Regular cardiac myocyte (primary cell): ENCODE results near the gene ELOF1. TPM values are rescaled to one million over a fixed set of nuclear protein-coding genes. Genes with fewer than 3 reads are reported as not detected.

Source experiments
- total RNA-seq: library from RNA; depleted of rRNA; stranded (reverse); fragments of >200 nt; gene quantifications from 2 replicates; pipeline ENCODE4 v1.2.3, GENCODE V29; 2014

Gene ELOF1
- total RNA-seq: 23.4 and 45.4 TPM in 2 replicates

GRCh38 chr19:11558881-11559828 is at the start of gene ELOF1:
ELOF1 (minus strand) TSS chr19:11559230; CDS start chr19:11554347, 4,883 bp downstream.

GRCh38 chr19:11597202-11598102 is 38.4 kb upstream of the ELOF1 start, which contains the start of gene ZNF627:
ZNF627 (plus strand) TSS chr19:11597483; CDS start chr19:11597628, 145 bp downstream.

GRCh38 chr19:11577451-11578257 is 18.6 kb upstream of the ELOF1 start, which contains the start of gene ACP5:
ACP5 (minus strand) TSS chr19:11577645; CDS start chr19:11577317, 328 bp downstream.

GRCh38 chr19:11538232-11539036 is 20.6 kb downstream of the ELOF1 start, which contains the start of gene CNN1:
CNN1 (plus strand) TSS chr19:11538851; CDS start chr19:11538928, 77 bp downstream.

GRCh38 chr19:11528551-11529341 is 30.3 kb downstream of the ELOF1 start, which contains the start of gene ECSIT:
ECSIT (minus strand) TSS chr19:11529134; CDS start chr19:11519170, 9,964 bp downstream.

GRCh38 chr19:11505504-11506100 is 53.4 kb downstream of the ELOF1 start, which contains the start of gene ZNF653:
ZNF653 (minus strand) TSS chr19:11505839; CDS start chr19:11505786, 53 bp downstream.

Other genes with a start within 250 kb of the ELOF1 start
- 7.3 and 9.0 TPM in 2 replicates for gene RAB3D, start 219.6 kb downstream of the ELOF1 start, total RNA-seq
- 82.1 and 123 TPM in 2 replicates for gene TMEM205, start 213.0 kb downstream of the ELOF1 start, total RNA-seq
- gene CCDC159, start 212.7 kb downstream of the ELOF1 start, total RNA-seq: 2.3 and 5.6 TPM in 2 replicates
- 11.3 and 12.5 TPM in 2 replicates for gene PLPPR2, start 203.8 kb downstream of the ELOF1 start, total RNA-seq
- gene SWSAP1, start 184.6 kb downstream of the ELOF1 start, total RNA-seq: under 0.01 and 0.58 TPM in 2 replicates
- 6.5 and 12.1 TPM in 2 replicates for gene EPOR, start 174.9 kb downstream of the ELOF1 start, total RNA-seq
- gene RGL3, start 139.9 kb downstream of the ELOF1 start, total RNA-seq: 2.3 and 7.0 TPM in 2 replicates
- gene ODAD3, start 124.1 kb downstream of the ELOF1 start, total RNA-seq: 0.28 and 0.38 TPM in 2 replicates
- gene PRKCSH, start 123.6 kb downstream of the ELOF1 start, total RNA-seq: 121 and 161 TPM in 2 replicates
- 0.28 TPM in 1 of 2 replicates, not detected in the other for gene ELAVL3, start 78.2 kb downstream of the ELOF1 start, total RNA-seq
- gene ZNF653, start 53.4 kb downstream of the ELOF1 start, total RNA-seq: 6.2 and 6.9 TPM in 2 replicates
- 24.8 and 31.4 TPM in 2 replicates for gene ECSIT, start 30.1 kb downstream of the ELOF1 start, total RNA-seq
- gene CNN1, start 20.4 kb downstream of the ELOF1 start, total RNA-seq: 10.2 and 56.1 TPM in 2 replicates
- gene ACP5, start 18.4 kb upstream of the ELOF1 start, total RNA-seq: 0.38 and 3.1 TPM in 2 replicates
- gene ZNF627, start 38.3 kb upstream of the ELOF1 start, total RNA-seq: 19.4 and 30.2 TPM in 2 replicates
- 9.9 and 11.5 TPM in 2 replicates for gene ZNF823, start 179.7 kb upstream of the ELOF1 start, total RNA-seq
- 12.7 and 16.1 TPM in 2 replicates for gene ZNF441, start 207.8 kb upstream of the ELOF1 start, total RNA-seq
- gene ZNF491, start 239.3 kb upstream of the ELOF1 start, total RNA-seq: 2.9 and 3.9 TPM in 2 replicates